GM19025 (cell line): ENCODE data around the gene FAIM2.
"Not testable (repeated sequence)": the region's sequence is repeated elsewhere in the genome, so short reads cannot be mapped to it uniquely, and the experiment has no call there.

Source experiments
- ATAC-seq: cut with Tn5 transposase; IDR thresholded peaks from one replicate; pipeline ENCODE4 v1.9.1; 2021; ENCODE audit warnings: mild to moderate bottlenecking, low read depth, moderate library complexity; ENCODE audit not compliant: unreplicated experiment

The FAIM2 gene

DNA sequence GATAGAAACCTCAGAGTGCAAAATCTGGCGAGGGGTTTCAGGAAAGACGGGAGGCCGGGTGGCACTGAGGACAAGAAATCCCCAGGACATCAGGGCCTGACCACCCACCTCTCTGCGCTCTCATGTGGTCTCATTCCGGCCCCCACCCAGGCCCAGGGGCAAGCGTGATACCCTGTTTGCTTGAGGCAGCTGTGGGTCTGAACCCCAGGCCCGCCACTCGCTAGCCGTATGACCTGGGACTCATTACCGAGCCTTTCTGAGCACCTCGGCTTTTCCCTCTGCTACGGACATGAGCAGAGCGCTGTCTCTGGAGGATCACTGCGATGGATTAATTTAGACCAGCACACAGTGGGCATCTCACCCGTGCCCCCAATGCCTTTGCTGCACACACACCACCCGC, 35.3 kb downstream of the FAIM2 start:
- no peak for ATAC-seq

DNA sequence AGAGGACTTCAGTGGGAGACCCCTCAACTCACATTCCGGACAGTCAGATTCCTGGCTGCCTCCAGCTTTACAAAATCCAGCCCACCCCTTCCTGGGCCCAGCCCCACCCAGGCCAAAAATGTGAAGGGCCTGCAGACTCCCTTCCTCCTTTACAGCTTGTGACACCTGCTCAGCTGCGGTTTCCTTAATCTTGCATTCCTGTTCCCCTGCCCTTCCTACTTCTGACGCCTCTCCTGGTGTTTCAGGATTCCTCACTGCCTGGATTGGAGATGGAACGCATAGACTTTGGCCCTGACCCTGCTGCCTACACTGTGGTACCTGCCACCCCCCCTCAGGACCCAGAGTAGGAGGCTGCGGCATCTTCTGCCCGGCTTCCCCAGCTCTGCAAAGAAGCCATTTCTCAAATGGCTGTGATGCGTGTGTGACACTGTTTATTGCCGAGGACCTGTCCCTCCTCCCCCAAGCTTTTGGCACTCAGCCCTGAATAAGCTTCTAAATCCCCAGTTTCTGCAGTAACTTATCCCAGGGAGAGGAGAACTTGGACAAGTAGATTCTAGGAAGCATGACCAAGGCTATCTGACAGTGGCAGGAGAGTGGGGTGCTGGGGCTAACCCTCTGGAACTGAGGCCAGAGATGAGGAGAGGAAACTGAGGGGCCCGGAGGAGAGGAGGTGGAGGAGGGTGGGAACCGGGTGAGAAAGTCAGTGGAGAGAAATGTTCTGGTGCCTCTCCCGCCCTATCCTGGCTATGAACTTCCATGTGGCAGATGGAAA, 35.9 kb downstream of the FAIM2 start:
- ATAC-seq = no peak

DNA sequence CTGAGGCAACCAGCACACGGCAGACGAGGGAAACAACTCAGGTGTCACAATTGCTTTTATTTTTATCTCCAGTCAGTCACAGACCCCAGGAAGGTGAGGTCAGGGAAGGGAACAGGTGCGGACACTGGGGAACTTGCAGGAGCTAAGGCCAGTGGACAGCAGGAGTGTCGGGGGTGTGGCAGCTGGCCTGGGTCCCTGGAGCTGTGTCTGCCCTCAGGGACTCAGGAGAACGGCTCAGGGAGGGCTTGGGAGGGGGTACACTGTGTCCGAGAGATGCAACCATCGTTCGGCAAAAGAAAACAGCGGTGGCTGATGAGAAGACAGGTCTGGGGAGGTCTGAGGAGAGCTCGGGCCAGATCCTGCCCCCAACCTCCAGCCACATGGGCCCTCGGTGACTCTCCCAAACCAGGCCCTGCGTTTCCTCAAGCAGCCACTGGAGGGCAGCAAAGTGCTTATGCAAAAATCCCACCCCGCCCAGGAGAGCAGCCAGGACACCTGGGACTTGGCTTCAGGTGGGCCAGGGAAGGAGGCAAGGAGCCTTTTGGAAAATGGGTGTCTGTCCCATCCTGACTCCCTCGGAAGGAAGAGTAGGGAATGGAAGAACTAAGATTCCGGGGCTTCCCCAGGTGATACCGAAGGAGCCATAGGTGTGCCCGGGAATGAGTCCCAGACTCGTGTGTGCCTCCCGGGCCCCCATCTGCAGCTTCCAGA, 36.7 kb downstream of the FAIM2 start:
- no peak for ATAC-seq

DNA sequence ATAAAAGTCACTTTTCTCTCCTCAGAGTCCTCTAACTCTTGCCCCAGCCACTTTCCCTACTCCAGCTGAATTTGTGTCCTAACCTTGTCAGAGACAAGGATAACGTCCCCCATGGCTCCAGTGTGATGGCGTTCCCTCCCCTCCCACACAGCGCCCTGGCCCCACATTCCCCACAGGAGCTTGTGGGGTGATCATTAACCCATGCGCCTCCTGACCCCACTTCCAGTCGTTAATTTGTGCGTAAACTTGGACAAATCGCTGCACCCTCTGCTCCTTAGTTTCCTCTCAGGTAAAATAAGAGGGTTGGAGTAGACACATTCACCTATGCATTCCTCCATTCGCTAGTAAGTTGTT, 37.9 kb downstream of the FAIM2 start:
- ATAC-seq = no peak

DNA sequence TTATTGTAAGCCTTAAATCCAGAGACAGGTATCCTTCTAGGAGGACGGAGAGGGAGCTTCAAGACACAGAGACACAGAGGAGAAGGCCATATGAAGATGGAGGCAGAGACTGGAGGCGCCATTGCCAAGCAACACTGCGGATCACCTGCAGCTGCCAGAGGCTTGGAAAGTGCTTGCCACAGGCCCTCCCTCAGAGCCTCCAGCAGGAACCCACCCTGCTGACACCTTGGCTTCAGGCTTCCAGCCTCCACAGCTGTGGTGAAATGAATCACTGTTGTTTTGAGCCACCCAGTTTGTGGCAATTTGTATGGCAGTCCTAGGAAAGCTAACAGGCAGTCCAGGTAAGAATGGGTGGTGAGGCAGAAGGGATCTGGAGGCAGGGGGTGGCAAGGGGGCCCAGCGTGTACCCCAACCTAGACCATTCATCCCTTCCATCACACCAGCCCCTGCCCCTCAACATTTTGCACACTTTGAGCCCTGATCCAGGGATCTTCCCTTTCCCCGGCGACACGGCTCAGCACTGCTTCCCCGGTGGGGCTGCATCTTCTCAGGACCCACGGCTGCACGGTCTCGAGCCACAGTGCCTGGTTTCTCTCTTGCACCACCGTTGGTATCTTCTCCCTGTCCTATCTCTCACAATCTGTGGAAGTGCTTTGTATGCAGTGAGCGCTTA, 38.5 kb downstream of the FAIM2 start:
- ATAC-seq = no peak

DNA sequence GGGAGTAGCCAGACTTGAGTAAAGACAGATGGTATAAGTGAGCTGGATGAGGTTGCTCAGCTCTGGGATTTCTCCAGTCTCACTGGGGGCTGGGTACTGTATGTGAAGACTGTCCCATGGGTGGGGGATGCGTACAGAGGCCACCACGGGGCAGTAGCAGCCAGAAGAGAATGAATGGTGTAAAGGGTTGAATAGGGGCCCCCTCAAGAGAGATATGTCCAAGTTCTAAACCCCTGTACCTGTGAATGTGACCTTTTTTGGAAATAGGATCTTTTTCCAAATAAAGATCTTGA, 39.0 kb downstream of the FAIM2 start:
- ATAC-seq = no peak

DNA sequence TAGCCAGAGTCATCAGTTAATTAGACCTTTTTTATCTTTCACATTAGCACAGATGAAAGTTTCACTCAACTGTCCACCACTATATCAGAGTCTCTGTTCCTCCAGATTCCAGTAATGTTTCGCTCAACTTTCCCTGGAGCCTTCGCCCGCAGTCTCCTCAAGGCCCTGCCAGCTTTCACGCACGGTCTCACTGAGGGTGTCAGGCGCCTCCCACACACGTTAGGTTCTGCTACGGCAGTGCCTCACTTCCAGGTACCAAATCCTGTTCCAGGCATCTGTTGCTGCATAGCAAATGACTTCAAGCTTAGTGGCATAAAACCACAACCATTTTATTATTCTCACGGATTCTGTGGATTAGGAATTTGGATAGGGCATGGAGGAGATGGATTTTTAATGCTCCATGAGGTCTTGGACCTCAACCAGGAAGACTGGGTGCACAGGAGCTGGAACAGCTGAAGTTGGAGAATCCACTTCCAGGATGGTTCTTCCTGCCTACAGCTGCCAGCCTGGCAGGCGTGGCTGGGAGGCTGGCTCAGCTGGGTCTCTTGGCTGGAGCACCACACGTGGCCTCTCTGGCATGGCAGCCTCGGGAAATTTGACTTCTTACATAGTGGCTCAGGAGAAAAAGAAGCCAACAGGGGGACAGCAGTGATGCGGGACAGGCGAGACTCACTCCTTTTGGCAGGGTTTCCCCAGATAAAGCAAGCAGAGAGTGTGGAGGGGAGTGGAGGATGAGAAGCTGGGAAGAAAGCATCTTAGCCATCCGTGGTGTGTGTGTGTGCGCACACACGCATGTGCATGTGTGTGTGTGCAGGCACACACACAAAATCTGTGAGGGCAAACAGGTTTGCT, 39.5 kb downstream of the FAIM2 start:
- ATAC-seq = no peak

DNA sequence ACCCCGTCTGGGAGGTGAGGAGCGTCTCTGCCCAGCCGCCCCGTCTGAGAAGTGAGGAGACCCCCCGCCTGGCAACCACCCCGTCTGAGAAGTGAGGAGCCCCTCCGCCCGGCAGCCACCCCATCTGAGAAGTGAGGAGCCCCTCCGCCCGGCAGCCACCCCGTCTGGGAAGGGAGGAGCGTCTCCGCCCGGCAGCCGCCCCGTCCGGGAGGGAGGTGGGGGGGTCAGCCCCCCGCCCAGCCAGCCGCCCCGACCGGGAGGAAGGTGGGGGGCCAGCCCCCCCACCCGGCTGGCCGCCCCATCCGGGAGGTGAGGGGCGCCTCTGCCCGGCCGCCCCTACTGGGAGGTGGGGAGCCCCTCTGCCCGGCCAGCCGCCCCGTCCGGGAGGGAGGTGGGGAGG, 42.8 kb downstream of the FAIM2 start:
- ATAC-seq = not testable (repeated sequence)

DNA sequence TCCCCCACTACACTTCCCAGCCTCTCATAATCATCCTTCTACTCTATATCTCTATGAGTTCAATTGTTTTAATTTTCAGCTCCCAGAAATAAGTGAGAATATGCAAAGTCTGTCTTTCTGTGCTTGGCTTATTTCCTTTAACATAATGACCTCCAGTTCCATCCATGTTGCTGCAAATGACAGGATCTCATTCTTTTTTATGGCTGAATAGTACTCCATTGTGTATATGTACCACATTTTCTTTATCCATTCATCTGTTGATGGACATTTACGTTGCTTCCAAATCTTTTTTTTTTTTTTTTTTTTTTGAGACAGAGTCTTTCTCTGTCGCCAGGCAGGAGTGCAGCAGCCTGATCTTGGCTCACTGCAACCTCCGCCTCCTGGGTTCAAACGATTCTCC, 47.8 kb downstream of the FAIM2 start:
- not testable (repeated sequence) for ATAC-seq

DNA sequence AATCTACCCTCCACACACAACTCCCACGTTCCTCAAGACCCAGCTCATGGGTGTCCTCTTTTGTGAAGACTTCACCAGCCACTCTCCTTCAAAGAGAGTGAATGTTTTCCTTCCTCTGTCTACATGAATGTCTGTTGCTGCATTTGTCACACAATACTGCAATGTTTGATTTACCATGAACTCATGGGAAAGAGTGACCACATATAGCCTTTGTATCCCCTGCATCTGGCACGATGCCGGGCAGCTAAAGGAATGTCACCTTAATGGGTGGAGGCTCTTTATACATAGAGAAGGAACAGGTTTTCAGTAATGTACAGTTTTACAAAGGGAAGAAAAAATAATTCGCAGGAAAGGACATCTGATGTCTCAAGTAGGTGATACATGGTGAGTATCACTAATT, 48.7 kb downstream of the FAIM2 start:
- ATAC-seq = no peak

DNA sequence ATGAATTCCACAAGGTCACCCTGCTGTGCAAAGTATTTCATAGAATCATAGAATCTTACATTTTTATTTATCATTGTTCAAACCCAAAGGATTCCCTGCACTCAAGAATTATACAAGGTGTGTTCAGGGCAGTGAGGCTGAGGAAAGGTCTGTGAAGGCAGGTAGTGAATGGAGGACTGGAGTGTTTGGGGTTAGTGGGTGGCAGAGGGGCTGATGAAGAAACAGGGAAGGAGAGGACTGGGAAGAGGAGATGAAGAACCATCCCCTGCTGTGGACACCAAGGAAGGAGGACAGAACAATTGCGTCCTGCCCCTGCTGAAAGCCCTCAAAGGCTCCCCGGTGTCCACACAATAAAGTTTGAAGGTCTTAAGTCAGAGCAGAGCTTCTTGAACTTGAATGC, 50.0 kb downstream of the FAIM2 start:
- ATAC-seq = no peak

DNA sequence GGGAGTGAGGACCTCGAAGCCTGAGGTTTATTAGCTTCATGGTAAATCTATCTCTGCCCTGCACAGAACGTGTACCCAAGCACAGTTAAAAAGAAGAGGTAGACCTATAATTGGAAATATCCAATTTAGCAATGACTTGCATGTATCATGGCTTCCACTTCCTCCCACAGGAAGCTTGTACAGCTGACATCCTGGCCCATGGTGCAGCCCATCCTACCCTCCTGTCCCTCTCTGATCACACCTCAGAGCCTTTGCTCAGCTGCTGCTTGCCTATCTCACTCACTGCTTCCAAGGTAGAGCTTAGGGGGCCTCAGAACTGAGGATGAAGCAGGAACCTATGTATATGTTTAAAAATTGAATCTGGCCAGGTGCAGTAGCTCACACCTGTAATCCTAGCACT, 56.5 kb downstream of the FAIM2 start:
- no peak for ATAC-seq

DNA sequence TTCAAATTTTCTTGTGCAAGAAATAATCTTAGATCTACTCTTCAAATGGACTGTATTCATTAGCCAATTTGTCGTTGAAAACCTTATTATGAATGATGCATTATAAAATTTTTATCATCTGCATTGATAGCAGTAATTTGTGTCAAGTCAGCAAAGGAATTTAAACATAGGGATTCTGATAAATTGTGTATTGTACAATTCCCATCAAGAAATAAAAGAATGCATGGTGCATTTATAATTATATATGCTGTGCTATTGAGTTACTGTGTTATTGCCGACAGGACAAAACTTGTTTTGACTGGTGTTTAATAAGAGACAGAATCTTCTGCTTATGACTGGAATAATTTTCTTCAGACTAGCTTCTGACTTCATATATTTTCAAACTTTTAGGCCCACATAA, 57.7 kb downstream of the FAIM2 start:
- no peak for ATAC-seq

DNA sequence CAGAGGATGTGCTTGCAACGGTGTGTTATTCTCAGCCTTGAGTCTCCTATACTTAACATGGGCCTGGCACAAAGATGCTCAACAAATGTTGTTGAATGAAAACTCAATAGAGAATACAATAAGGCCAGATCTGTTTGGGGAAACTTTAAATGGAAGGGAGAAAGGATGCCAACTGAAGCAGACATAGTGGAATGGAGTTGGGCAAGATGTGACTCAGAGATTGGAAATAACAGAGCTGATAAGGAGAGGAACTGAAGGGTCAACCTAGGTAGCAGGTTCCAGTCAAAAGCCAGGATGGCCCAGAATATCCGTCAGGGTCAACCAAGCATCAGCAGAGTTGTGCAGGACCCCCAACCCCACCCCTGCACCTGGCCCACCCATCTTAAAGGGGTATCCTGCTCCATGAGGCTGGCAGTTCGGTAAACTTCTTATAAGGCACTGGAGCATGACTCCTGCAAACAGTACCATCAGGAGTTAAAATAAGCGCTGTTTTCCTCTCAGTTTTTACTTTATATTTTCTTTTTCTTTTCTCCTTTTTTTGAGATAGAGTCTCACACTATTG, 59.7 kb downstream of the FAIM2 start:
- ATAC-seq = no peak

DNA sequence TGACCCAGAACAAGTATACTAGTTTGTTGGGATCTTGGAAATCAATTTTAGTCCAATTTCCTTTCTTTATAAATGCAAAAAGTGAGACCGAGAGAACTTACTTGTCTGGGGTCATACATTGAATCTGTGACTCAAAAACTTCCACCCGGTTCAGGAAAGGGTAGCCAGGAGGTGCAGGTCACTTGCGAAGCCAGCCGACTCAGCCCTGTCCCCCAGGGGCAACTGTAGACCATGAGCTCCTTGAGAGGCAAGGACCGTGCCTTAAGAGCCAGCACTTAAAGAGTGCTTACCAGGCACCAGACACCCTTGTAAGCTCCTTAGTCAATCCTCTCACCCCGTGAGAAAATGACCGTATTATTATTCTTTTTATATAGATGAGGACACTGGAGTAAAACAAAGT, 60.3 kb downstream of the FAIM2 start:
- no peak for ATAC-seq

DNA sequence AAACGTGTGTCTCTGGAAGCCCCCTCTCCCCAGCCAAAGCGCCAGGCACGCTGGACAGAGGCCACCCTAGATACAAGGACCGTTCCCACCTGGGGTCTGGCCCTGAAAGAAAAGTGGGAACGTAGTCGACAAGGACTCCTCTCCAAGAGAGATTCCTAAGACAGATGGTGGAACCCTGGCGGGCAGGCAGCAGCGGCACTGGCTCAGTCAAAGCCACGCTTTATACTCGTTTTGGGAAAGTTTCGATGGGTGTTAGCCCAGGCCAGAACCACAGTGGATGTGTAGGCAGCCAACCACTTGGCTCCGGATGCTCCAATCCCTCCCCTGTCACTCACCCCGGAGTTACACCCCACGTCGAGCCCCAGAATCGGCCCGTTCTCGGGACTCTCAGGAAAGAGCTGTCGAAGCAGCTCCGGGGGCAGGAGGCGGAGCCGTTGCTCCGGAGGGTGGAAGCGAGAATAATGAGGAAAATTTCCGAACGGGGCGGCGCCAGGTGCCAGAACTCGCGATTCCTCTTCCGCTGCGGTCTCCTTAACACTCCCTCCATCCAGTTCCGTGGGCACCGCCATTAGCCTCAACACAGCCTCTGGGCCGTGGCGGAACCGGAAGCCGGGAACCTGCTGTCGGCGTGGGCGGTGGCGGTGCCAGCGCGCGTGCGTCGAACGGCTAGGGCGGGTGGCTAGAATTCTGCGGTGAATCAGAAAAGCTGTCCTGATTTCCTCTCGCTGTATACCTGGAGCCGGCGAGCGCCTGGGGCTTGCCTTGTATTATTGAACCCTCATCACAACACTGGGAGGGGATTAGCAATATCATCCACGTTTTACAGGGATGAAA, 61.0 kb downstream of the FAIM2 start, which contains the start of gene BCDIN3D:
TSS of gene BCDIN3D (minus strand) at position 588 of the 834 bp plus-strand sequence. CDS start at position 569, 19 bp downstream.
- peak; percentile 85 for ATAC-seq

DNA sequence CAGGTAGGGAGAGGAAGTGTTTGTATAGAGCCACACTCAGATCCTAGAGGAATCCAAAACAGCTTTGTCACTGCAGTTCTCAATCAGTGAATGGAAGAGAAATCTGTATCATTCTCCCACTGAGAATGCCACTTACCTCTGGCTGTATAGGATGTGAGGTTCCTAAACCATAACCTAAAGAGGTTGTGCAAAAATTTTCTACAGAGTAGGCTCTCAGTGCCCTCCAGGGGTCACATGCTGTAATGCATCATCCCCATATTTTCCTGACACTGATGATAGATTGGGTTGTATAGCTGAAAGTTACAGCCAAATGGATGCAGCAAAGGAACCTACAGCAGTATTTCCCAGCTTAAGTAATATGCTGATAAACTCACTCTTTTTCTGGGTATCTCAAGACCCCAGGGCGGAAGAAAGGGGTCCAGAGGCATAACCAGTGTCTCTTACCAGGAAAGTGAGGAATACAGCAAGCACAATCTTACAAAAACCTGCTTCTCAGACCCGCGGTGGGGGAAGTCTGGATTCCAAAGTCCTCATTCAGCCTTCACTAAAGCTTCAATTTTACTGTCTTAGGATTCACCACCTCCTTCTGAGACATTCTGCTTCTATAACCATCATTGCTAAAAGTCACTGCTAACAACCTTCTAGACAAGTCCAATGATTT, 64.6 kb downstream of the FAIM2 start:
- ATAC-seq = no peak

DNA sequence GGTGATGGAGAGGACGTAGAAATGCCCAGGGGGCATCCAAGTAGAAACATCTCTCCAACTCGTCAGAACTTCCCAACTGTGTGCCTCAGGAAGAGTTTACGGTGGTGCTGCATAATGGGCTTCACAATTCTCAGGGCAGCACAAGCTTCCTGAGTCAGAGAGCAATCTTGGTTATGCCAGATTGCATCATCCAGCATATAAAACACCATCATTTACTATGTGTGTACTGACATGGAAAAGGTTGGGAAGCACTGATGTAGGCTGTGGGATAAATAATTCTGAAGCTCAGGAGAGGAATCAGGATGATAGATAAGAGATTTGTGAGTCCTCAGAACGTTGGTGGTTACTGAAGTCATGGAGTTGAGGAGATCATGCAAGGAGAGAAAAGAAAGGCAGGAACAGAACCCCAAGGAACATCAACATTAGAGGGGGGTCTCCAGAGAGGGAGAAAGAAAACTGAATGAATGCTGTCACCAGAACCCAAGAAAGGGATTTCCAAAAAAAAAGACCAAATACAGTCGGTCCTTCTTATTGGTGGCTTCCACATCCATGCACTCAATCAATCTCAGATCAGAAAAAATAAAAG, 70.8 kb downstream of the FAIM2 start:
- ATAC-seq = no peak

DNA sequence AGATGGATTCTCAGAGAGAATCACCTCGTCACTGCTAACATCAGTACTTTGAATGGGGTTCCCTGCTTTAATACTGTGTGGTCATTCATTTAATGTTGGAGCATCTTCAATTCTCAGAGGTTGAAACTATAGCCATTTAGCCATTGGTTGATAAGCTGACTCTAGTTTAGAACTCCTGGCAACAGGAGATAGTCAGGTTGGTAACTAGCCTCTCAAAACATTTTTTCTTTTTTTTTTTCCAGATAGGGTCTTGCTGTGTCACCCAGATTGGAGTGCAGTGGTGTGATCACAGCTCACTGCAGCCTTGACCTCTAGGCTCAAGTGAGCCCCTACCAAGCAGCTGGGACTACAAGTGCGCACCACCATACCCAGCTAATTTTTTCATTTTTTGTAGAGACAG, 72.0 kb downstream of the FAIM2 start:
- no peak for ATAC-seq
